Ishikawa (cell line): ENCODE results near the gene TRPV5.

Source experiments
- CEBPB ChIP-seq: IDR thresholded peaks from 2 replicates; pipeline ENCODE4 v1.6.1; 2012
- CREB1 ChIP-seq: IDR thresholded peaks from 2 replicates; pipeline ENCODE4 v1.6.1; 2012; ENCODE audit warnings: low read depth
- EGR1 ChIP-seq: IDR thresholded peaks from 2 replicates; pipeline ENCODE4 v1.6.1; 2012
- EP300 ChIP-seq: IDR thresholded peaks from 2 replicates; pipeline ENCODE4 v1.6.1; 2012; ENCODE audit warnings: borderline replicate concordance
- FOXM1 ChIP-seq: IDR thresholded peaks from 2 replicates; pipeline ENCODE4 v1.6.1; 2012; ENCODE audit warnings: low read depth, borderline replicate concordance
- NFIC ChIP-seq: IDR thresholded peaks from 2 replicates; pipeline ENCODE4 v1.6.1; 2012
- RAD21 ChIP-seq: IDR thresholded peaks from 2 replicates; pipeline ENCODE4 v1.6.1; 2012; ENCODE audit warnings: low read depth
- TAF1 ChIP-seq: IDR thresholded peaks from 2 replicates; pipeline ENCODE4 v1.6.1; 2012; ENCODE audit warnings: low read depth, mild to moderate bottlenecking
- TCF12 ChIP-seq: IDR thresholded peaks from 2 replicates; pipeline ENCODE4 v1.6.1; 2012; ENCODE audit warnings: low read depth
- TEAD4 ChIP-seq: IDR thresholded peaks from 2 replicates; pipeline ENCODE4 v1.6.1; 2012
- YY1 ChIP-seq: IDR thresholded peaks from 2 replicates; pipeline ENCODE4 v1.6.1; 2012; ENCODE audit warnings: low read depth
- ZBTB7A ChIP-seq: IDR thresholded peaks from 2 replicates; pipeline ENCODE4 v1.6.1; 2012; ENCODE audit warnings: low read depth
- TF ChIP-seq, protein P1 (sequence below): IDR thresholded peaks from 2 replicates; pipeline ENCODE4 v1.6.1; 2012
- TF ChIP-seq, protein P2 (sequence below): IDR thresholded peaks from 2 replicates; pipeline ENCODE4 v1.6.1; 2012; ENCODE audit warnings: low read depth, mild to moderate bottlenecking
- TF ChIP-seq, protein P3 (sequence below): IDR thresholded peaks from 2 replicates; pipeline ENCODE4 v1.6.1; 2012

Gene TRPV5

DNA sequence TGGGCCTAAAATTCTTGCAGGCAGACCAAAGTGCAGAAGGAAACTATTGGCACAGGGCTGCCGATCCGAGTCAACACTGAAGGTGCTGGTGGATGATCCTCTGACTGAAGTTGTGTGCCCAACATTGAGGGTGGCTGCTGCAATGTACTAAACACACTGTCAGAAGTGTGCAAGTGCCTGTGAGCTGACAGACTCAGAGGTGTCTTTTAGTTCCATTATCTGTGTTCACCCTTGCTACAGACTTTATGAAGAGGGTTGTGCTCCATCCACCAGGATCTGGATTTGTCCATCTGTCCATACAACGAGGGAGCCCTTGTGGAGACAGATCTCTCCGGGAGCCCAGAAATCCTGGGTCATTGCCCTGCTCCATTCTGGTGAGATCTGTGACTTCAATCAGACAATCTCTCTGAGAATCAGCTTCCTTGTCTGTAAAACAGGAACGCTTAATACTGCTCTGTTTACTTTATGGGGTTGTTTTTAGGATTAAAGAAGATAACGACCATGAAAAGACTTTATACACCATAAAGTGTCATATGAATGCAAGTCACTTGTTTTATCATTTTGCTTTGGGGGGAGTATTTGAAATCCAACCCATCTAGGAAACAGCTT, 38.5 kb downstream of the TRPV5 start:
- TF ChIP-seq NFIC (no peak), TAF1 (no peak), FOXM1 (no peak), CREB1 (no peak), RAD21 (no peak), TEAD4 (no peak), EGR1 (no peak)
- TF ChIP-seq, protein P1, sequence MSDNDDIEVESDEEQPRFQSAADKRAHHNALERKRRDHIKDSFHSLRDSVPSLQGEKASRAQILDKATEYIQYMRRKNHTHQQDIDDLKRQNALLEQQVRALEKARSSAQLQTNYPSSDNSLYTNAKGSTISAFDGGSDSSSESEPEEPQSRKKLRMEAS: no peak
- TF ChIP-seq, protein P2, sequence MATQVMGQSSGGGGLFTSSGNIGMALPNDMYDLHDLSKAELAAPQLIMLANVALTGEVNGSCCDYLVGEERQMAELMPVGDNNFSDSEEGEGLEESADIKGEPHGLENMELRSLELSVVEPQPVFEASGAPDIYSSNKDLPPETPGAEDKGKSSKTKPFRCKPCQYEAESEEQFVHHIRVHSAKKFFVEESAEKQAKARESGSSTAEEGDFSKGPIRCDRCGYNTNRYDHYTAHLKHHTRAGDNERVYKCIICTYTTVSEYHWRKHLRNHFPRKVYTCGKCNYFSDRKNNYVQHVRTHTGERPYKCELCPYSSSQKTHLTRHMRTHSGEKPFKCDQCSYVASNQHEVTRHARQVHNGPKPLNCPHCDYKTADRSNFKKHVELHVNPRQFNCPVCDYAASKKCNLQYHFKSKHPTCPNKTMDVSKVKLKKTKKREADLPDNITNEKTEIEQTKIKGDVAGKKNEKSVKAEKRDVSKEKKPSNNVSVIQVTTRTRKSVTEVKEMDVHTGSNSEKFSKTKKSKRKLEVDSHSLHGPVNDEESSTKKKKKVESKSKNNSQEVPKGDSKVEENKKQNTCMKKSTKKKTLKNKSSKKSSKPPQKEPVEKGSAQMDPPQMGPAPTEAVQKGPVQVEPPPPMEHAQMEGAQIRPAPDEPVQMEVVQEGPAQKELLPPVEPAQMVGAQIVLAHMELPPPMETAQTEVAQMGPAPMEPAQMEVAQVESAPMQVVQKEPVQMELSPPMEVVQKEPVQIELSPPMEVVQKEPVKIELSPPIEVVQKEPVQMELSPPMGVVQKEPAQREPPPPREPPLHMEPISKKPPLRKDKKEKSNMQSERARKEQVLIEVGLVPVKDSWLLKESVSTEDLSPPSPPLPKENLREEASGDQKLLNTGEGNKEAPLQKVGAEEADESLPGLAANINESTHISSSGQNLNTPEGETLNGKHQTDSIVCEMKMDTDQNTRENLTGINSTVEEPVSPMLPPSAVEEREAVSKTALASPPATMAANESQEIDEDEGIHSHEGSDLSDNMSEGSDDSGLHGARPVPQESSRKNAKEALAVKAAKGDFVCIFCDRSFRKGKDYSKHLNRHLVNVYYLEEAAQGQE: no peak

DNA sequence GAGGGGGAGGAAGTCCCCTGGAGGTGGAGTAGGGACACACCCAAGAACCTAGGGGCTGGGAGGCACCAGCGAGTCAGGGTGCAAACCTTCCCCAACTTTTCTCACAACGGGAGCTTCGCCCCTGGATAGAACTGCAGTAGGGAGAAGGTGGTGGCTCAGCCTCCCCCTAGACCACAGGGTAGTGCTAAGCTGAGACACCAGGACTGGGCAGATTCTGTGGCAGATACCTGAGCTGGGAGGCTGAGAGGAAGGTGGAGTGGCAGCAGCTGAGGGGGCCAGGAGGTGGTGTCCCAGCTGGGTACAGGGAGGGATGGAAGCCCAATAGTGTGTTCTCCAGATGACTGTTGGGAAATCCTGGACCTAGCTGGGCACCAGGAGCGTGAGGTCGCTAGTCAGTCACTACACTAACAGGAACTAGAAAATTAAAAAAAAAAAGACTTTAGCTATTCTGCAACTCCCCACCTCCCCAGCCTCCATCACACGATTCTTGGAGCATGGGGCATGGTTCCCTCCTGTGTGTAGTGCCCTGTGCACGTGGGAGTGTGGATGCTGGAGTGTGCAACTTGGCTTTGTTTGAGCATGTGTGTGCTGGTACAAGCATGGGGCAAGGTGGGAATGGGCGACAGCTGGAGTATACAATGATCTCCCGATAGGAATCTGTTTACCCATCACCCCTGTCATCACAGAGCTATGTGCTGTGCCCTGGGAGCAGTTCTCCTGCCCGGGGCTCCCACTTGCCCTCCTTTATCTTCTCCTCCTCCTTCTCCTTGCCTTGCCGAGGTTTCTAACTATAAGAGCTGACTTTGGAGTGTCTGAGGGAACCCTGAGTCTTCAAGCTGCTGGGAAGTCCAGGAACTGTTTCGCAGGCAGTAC, 39.2 kb downstream of the TRPV5 start:
- TF ChIP-seq CEBPB (no peak), TCF12 (no peak), TAF1 (no peak), RAD21 (no peak)
- TF ChIP-seq, protein P2: no peak

DNA sequence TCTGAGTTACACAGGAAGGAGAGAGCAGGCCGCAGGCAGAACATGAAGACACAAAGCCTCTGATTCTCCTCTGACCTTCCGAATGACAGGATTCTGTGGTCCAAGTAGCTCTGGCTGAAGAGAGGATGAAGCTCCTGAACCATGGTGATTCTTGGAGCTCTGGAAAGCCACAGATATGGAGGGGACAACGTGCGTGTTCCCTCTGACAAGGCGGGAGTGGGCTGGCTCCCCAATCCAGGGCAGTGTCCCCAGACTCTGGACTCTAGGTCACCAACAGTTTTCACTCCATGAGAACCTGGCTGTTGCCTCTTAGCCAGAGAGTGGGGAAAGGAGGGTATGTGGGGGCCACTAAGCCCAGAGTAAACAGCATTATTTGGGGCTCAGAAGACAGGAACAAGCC, 40.6 kb downstream of the TRPV5 start:
- TF ChIP-seq CEBPB: no peak
- no peak for TF ChIP-seq RAD21
- TF ChIP-seq TEAD4: no peak
- TF ChIP-seq, protein P1: no peak
- TF ChIP-seq YY1: no peak
- no peak for TF ChIP-seq EP300
- TF ChIP-seq, protein P3, sequence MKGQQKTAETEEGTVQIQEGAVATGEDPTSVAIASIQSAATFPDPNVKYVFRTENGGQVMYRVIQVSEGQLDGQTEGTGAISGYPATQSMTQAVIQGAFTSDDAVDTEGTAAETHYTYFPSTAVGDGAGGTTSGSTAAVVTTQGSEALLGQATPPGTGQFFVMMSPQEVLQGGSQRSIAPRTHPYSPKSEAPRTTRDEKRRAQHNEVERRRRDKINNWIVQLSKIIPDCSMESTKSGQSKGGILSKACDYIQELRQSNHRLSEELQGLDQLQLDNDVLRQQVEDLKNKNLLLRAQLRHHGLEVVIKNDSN: no peak
- TF ChIP-seq, protein P2: no peak
- no peak for TF ChIP-seq NFIC
- no peak for TF ChIP-seq ZBTB7A
- no peak for TF ChIP-seq TAF1
- TF ChIP-seq EGR1: no peak
- TF ChIP-seq TCF12: no peak
- TF ChIP-seq CREB1: no peak

DNA sequence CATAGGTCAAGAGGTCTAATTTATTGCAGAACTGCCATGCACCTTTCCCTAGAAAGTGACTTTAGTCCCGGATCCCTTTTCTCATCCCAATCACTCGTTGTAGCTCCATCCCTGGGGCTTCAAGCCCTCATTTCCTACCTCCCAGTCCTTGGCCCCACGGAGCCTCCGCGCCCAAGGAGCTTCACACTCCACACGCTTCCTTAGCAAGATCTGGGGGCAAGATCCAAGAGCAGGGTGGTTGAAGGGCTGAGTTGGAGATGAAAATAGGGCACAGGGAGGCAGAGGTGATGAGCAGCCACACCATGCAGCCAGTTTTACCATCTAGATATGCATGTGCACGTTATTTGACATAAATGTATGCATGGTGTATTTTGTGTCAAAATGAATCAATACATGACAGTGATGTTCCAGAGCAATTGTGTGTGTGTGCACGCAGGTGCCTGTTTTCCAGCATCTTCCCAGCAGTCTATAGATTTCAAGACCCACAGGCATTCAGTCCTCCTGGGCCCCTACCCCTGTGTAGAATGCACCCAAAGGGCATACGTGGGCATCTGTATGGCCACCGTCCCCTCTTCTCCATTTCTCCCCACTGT, 42.0 kb downstream of the TRPV5 start:
- no peak for TF ChIP-seq TEAD4
- TF ChIP-seq RAD21: no peak
- TF ChIP-seq CREB1: no peak
- TF ChIP-seq, protein P2: no peak
- TF ChIP-seq NFIC: no peak
- TF ChIP-seq CEBPB: no peak
- TF ChIP-seq, protein P1: no peak
- TF ChIP-seq TCF12: no peak
- TF ChIP-seq EP300: no peak
- TF ChIP-seq EGR1: no peak
- TF ChIP-seq TAF1: no peak
- TF ChIP-seq, protein P3: no peak
- TF ChIP-seq YY1: no peak
- no peak for TF ChIP-seq ZBTB7A
- TF ChIP-seq FOXM1: no peak
